ENCODE data around the gene CDK5. TPM values are rescaled to one million over a fixed set of nuclear protein-coding genes. Genes with fewer than 3 reads are reported as not detected.

CDK5 gene
- total and polyA plus RNA-seq, 9 of the 15 experiments (the other 6 are each of a cell fraction or from before 2014, with no cell fraction given): 3.2 to 38.0 (median 27.5) TPM

GRCh38 chr7:151080522-151081169, 22.9 kb upstream of the CDK5 start, which contains the start of gene FASTK (continued):
- TF ChIP-seq, protein P1, sequence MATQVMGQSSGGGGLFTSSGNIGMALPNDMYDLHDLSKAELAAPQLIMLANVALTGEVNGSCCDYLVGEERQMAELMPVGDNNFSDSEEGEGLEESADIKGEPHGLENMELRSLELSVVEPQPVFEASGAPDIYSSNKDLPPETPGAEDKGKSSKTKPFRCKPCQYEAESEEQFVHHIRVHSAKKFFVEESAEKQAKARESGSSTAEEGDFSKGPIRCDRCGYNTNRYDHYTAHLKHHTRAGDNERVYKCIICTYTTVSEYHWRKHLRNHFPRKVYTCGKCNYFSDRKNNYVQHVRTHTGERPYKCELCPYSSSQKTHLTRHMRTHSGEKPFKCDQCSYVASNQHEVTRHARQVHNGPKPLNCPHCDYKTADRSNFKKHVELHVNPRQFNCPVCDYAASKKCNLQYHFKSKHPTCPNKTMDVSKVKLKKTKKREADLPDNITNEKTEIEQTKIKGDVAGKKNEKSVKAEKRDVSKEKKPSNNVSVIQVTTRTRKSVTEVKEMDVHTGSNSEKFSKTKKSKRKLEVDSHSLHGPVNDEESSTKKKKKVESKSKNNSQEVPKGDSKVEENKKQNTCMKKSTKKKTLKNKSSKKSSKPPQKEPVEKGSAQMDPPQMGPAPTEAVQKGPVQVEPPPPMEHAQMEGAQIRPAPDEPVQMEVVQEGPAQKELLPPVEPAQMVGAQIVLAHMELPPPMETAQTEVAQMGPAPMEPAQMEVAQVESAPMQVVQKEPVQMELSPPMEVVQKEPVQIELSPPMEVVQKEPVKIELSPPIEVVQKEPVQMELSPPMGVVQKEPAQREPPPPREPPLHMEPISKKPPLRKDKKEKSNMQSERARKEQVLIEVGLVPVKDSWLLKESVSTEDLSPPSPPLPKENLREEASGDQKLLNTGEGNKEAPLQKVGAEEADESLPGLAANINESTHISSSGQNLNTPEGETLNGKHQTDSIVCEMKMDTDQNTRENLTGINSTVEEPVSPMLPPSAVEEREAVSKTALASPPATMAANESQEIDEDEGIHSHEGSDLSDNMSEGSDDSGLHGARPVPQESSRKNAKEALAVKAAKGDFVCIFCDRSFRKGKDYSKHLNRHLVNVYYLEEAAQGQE (IDR thresholded peaks at IDR 0.05; ENCODE audit: borderline replicate concordance): no peak
- TF ChIP-seq, protein P1 (CRISPR knock-in tag; IDR thresholded peaks at IDR 0.05; ENCODE audit: low read depth): peak; percentile 63; the same call in 1 of the 2 replicates
- TF ChIP-seq ZFPM2 (CRISPR knock-in tag; IDR thresholded peaks at IDR 0.05) (peak; percentile 88; the same call in 1 of the 2 replicates), ZNF41 (CRISPR knock-in tag; conservative IDR thresholded peaks at IDR 0.05) (no peak), TRIM25 (IDR thresholded peaks at IDR 0.05; ENCODE audit: borderline replicate concordance) (no peak), SLC30A9 (CRISPR knock-in tag; IDR thresholded peaks at IDR 0.05) (no peak), ZNF175 (CRISPR knock-in tag; IDR thresholded peaks at IDR 0.05; ENCODE audit: low read depth) (peak; percentile 50; the same call in 1 of the 2 replicates), HMGXB4 (CRISPR knock-in tag; IDR thresholded peaks at IDR 0.05) (peak; percentile 64; the same call in 1 of the 2 replicates), NFYB (IDR thresholded peaks at IDR 0.05; ENCODE audit: extremely low read depth, insufficient read length) (no peak), E2F4 (CRISPR knock-in tag; IDR thresholded peaks at IDR 0.05; ENCODE audit: low read depth) (0 out of 2 replicates have a peak, but pooled peaks have one; percentile 53), SRSF3 (IDR thresholded peaks at IDR 0.05; ENCODE audit: insufficient read depth, low read length) (no peak)
- TF ChIP-seq, protein P2, sequence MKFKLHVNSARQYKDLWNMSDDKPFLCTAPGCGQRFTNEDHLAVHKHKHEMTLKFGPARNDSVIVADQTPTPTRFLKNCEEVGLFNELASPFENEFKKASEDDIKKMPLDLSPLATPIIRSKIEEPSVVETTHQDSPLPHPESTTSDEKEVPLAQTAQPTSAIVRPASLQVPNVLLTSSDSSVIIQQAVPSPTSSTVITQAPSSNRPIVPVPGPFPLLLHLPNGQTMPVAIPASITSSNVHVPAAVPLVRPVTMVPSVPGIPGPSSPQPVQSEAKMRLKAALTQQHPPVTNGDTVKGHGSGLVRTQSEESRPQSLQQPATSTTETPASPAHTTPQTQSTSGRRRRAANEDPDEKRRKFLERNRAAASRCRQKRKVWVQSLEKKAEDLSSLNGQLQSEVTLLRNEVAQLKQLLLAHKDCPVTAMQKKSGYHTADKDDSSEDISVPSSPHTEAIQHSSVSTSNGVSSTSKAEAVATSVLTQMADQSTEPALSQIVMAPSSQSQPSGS (CRISPR knock-in tag; IDR thresholded peaks at IDR 0.05): no peak; the same call in 1 of the 2 replicates

Measured in K562 (cell line).